T-helper 1 cell treated with Interleukin-12 subunit alpha and Interleukin-12 subunit beta and Interleukin-4 antibody, amounts not matched to agents 30 ng/mL and 1 ng/mL, for 36 hours (primary cell): Measurements from ENCODE around the gene GAA. TPM values are rescaled to one million over a fixed set of nuclear protein-coding genes. Genes with fewer than 3 reads are reported as not detected.
"Not testable (repeated sequence)": the region's sequence is repeated elsewhere in the genome, so short reads cannot be mapped to it uniquely, and the experiment has no call there.

Experiments
- intact Hi-C: fragments of 100-400 bp; cut with micrococcal nuclease; formaldehyde crosslinking; loops from one replicate; pipeline ENCODE4 v1.15.1; 2024
- total RNA-seq: library from RNA; stranded (reverse); gene quantifications from 2 replicates; pipeline ENCODE4 v1.2.3, GENCODE V29; 2022

The GAA gene
- total RNA-seq, 1 donor from 2014 or later, result 14.3 TPM

DNA sequence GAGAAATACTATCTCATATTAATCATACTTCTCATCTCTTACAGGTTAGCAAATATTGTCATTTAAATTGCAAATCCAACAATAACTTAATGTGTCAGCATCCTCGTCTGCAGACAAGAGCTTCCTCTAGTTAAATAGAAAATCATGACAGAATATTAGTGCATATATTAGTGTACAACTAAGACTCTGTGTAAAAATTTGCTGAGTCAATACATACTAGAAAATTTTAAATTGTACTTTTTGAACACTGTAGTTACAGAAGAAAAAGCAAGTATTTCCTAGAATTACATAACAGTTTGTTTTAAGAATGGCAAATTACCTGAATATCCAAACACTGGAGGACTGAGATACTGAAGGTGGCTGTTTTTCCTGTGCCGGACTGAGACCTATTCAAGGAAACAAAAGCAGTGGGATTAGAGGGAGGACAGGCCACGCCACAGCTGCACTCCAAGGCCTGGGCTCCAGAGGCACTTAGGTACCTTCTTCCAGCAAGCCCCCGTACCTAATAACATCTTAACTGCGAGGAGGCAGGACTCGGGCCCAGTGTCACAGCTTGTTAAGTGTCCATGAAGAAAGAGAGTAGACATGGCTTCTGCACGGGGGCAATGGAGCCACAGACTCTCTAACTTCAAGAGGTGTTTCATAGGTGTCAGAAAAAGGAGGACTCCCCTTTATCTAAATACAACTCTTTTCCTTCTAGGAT, 40.2 kb downstream of the GAA start:
- intact Hi-C loops, result no loop called here

GRCh38 chr17:80142929-80143328, 41.5 kb downstream of the GAA start:
- intact Hi-C loops, result no loop called here

- intact Hi-C loops, result loop anchor here (2.0 to 5.0 kb wide), 3 partner anchors 149 to 1149 kb away; partner anchors contain the start of gene SLC38A10
These were observed 44.0 kb downstream of the GAA start for GRCh38 chr17:80145076-80146075.

DNA sequence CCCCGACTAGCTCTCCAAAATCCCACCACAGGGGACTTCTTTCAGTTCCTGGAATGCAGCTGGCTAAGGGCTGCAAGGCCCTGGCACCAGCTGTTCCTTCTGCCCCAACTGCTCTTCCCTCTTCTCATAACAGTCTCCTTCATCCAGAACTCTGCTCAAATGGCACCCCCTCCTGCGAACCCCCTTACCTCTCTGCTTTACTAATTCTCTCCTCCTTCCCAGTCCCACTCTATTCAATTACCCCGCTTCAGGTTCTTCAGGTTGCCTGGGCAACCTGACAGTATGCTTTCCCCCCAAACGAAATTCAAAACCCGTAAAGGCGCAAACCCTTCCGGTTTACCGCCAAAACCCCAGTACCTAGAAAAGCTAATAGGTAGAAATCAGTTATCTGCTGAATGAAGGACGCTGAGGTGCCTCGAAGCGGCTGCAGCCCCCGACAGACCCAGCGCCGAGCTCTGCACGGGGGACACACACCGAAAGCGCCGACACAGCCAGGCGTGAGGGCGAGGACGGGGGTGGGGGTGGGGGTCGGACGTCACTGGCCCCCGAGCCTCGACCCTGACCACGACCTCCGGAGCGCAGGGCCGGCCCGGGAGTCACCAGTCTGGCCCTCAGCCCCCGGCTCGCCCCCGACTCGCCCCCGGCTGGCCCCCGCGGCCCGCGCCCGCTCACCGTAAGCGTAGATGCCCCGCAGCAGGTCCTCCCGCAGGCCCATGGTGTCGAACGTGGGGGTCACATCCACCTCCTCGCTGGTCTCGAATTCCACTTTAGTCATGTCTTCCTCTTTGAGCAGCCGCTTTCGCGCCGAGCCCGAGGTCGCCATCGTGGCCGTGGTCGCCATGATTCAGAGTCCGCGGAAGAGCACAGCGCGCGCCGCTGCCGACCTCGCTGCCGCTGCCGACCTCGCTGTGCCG, 45.0 kb downstream of the GAA start:
- intact Hi-C loops, result loop anchor here (1.0 to 5.0 kb wide), 9 partner anchors 45 to 1148 kb away; partner anchors contain the start of genes CCDC40, ENDOV, GAA and SLC38A10

DNA sequence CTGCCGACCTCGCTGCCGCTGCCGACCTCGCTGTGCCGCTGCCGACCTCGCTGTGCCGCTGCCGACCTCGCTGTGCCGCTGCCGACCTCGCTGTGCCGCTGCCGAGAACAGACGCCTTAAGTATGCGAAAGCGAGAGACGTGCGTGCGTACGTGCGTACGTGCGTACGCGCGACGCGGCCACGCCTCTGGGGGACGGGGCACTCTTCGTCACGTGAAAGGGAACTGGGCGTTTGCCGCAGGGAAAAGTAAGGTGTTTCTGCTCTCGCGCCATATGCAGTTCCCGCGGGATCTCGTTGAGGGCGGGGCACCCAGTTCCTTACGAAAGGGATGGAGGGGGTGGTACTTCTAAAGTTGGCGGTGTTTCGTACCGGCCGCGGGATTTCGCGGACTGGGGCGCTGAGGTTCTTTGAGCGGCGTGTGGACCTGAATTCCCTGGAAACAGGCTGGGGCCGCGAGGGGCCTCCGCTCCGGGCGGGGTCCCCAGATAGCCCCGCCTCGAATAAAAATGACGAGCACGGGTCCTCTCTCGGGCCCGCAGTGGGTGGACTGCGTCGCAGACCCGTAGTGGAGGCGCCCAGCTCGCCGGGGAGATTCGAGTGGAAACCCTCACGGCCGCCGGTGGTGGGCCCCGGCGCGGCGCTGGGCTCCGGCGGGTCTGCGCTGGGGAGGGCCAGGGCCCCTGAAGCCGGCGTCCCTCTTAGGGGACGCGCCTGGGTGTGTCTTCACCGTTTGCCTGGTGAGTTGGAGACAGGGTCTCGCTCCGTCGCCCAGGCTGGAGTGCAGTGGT, 45.8 kb downstream of the GAA start, which contains the start of gene EIF4A3:
EIF4A3 (minus strand) TSS at position 94 of the 788 bp plus-strand sequence. CDS start 167 bp downstream, outside the sequence.
- intact Hi-C loops, result loop anchor here (1.0 to 5.0 kb wide), 9 partner anchors 46 to 1148 kb away; partner anchors contain the start of genes CCDC40, ENDOV, GAA and SLC38A10

GRCh38 chr17:80151333-80151732, 50.0 kb downstream of the GAA start:
- intact Hi-C loops, result no loop called here

GRCh38 chr17:80152081-80152702, 50.8 kb downstream of the GAA start:
- intact Hi-C loops, result no loop called here

GRCh38 chr17:80153004-80153403, 51.6 kb downstream of the GAA start:
- intact Hi-C loops, result no loop called here

DNA sequence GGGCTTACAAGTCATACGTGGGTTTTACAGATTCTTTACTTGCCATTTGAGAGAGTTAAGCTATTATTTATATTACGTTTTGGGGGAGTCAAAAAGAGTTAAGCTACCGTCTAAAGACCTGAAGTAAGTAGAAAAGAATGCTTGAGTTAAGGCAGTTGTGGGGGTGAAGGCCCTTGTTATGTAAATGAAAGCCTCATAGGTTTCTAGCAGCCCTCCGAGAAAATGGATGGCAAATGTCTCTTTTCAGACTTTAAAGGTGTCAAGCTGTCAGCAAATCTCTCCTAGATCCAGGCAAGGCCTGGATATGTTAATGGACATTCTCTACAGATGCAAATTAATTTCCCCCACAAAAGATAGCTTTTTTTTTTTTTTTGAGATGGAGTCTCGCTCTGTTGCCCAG, 52.8 kb downstream of the GAA start:
- intact Hi-C loops, result no loop called here

DNA sequence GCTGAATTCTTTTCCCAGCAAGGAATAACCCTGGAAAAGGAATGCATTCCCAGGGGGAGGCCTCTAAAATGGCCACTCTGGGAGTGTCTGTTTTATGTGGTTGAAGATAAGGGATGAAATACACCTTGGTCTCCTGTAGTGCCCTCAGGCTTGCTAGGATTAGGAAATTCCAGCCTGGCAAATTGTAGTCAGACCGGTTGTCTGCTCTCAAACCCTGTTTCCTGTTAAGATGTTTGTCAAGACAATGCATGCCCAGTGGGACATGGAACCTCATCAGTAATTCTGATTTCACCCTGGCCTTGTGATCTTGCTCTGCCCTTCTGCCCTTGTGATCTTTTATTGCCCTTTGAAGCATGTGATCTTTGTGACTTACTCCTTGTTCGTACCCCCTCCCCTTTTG, 54.2 kb downstream of the GAA start:
- intact Hi-C loops, result not testable (repeated sequence)

- intact Hi-C loops, result no loop called here
These were observed 57.5 kb downstream of the GAA start for GRCh38 chr17:80158846-80159245.

- intact Hi-C loops, result no loop called here
These were observed 59.2 kb downstream of the GAA start for GRCh38 chr17:80160536-80160935.

GRCh38 chr17:80163336-80163735, 62.0 kb downstream of the GAA start:
- intact Hi-C loops, result no loop called here

DNA sequence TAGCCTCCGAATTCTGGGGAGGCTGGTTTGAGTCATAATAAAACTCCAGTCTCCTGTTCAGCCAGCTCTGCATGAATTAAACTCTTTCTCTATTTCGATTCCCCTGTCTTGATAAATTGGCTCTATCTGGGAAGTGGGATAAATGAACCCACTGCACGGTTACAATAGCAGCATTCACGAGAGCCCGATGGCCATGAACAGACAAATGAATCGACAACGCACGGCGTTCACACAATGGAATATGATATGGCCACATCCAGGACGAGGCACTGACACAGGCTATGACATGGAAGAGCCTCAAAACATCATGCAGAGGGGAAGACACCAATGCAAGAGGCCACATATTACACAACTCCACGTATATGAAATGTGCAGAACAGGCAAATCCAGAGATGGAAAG, 62.8 kb downstream of the GAA start:
- intact Hi-C loops, result no loop called here

GRCh38 chr17:80166446-80166845, 65.1 kb downstream of the GAA start:
- intact Hi-C loops, result no loop called here

GRCh38 chr17:80168371-80168770, 67.0 kb downstream of the GAA start:
- intact Hi-C loops, result no loop called here

DNA sequence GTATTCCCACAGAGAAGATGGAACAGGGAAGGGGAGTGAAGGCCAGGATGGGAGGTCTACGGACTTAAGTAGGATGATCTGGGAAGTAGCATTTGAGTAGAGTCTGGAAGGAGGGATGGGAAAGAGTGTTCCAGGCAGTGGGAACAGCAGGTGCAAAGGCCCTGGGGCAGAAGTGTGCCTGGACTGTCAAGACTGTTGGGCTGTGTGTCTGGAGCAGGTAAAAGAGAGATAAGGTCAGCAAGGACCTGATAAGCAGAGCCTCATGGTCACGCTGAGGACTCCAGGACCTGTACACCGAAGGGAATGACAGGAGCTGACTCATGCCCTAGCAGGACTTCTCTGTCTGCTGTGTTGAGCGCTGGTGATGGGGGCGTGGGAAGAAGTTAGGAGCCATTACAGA, 67.7 kb downstream of the GAA start:
- intact Hi-C loops, result no loop called here
